ENCODE data around the gene TTLL10. TPM values are rescaled to one million over a fixed set of nuclear protein-coding genes. Genes with fewer than 3 reads are reported as not detected.

Gene TTLL10
- total RNA-seq, 1 donor from 2014 or later, result not detected

- TF ChIP-seq POLR2AphosphoS5 (IDR thresholded peaks at IDR 0.05; ENCODE audit: insufficient read depth in 1 of 2, low read depth in 1 of 2) (no peak), CTCF (IDR thresholded peaks at IDR 0.05) (no peak), POLR2A (IDR thresholded peaks at IDR 0.05) (no peak)
- intact Hi-C loops (cut with DNase I), result loop anchor here (10.0 kb wide), 1 partner anchor 114 kb away; no protein-coding TSS in a partner anchor
- peaks cover 7% of the 10 kb centered on the region for H3K27me3 ChIP-seq
These were observed 65.5 kb downstream of the TTLL10 start for GRCh38 chr1:1239227-1239613.

GRCh38 chr1:1239614-1240347 lies 66.1 kb downstream of the TTLL10 start:
- peaks cover 29% of the 10 kb centered on the region for H3K4me1 ChIP-seq
- H3K9me3 ChIP-seq, result no peaks in the 10 kb centered on the region
- peaks cover 7% of the 10 kb centered on the region for H3K27me3 ChIP-seq
- DNase-seq (ENCODE audit: extremely low spot score in 2 of 2), result no peak
- no peak overlapping the region for H3K4me3 ChIP-seq
- intact Hi-C loops (cut with DNase I), result loop anchor here (10.0 kb wide), 1 partner anchor 115 kb away; no protein-coding TSS in a partner anchor
- H3K36me3 ChIP-seq, result no peaks in the 10 kb centered on the region
- no peak for TF ChIP-seq POLR2A (IDR thresholded peaks at IDR 0.05)
- no peak for TF ChIP-seq POLR2AphosphoS5 (IDR thresholded peaks at IDR 0.05; ENCODE audit: insufficient read depth in 1 of 2, low read depth in 1 of 2)
- TF ChIP-seq CTCF (IDR thresholded peaks at IDR 0.05), result no peak
- no peak overlapping the region for H3K27ac ChIP-seq

More at GRCh38 chr1:1239227-1239613, 65.5 kb downstream of the TTLL10 start:
- Histone ChIP-seq H3K36me3 (no peaks in the 10 kb centered on the region), H3K27ac (no peak overlapping the region), H3K9me3 (no peaks in the 10 kb centered on the region), H3K4me1 (peaks cover 29% of the 10 kb centered on the region), H3K4me3 (no peak overlapping the region)
- DNase-seq (ENCODE audit: extremely low spot score in 2 of 2), result no peak

GRCh38 chr1:1240348-1240732 lies 66.7 kb downstream of the TTLL10 start:
- H3K4me1 ChIP-seq, result peaks cover 29% of the 10 kb centered on the region
- DNase-seq (ENCODE audit: extremely low spot score in 2 of 2), result no peak
- TF ChIP-seq POLR2A (IDR thresholded peaks at IDR 0.05), result no peak
- no peak for TF ChIP-seq POLR2AphosphoS5 (IDR thresholded peaks at IDR 0.05; ENCODE audit: insufficient read depth in 1 of 2, low read depth in 1 of 2)
- TF ChIP-seq CTCF (IDR thresholded peaks at IDR 0.05), result no peak
- H3K27me3 ChIP-seq, result peaks cover 7% of the 10 kb centered on the region
- intact Hi-C loops (cut with DNase I), result no loop called here
- H3K4me3 ChIP-seq, result no peak overlapping the region
- no peaks in the 10 kb centered on the region for H3K9me3 ChIP-seq
- no peaks in the 10 kb centered on the region for H3K36me3 ChIP-seq
- no peak overlapping the region for H3K27ac ChIP-seq

- Histone ChIP-seq H3K4me1 (peaks cover 30% of the 10 kb centered on the region), H3K27me3 (peaks cover 7% of the 10 kb centered on the region), H3K36me3 (no peaks in the 10 kb centered on the region), H3K4me3 (no peak overlapping the region), H3K27ac (no peak overlapping the region), H3K9me3 (no peaks in the 10 kb centered on the region)
- no peak for TF ChIP-seq POLR2AphosphoS5 (IDR thresholded peaks at IDR 0.05; ENCODE audit: insufficient read depth in 1 of 2, low read depth in 1 of 2)
- no peak for DNase-seq (ENCODE audit: extremely low spot score in 2 of 2)
- intact Hi-C loops (cut with DNase I), result no loop called here
These were observed 67.3 kb downstream of the TTLL10 start for GRCh38 chr1:1240822-1241587.

- TF ChIP-seq CTCF (IDR thresholded peaks at IDR 0.05) (no peak), POLR2AphosphoS5 (IDR thresholded peaks at IDR 0.05; ENCODE audit: insufficient read depth in 1 of 2, low read depth in 1 of 2) (no peak), POLR2A (IDR thresholded peaks at IDR 0.05) (no peak)
These were observed 68.0 kb downstream of the TTLL10 start for GRCh38 chr1:1241588-1242219.

More at GRCh38 chr1:1241588-1242219, 68.0 kb downstream of the TTLL10 start:
- H3K27ac ChIP-seq, result no peak overlapping the region
- no peaks in the 10 kb centered on the region for H3K36me3 ChIP-seq
- no peaks in the 10 kb centered on the region for H3K9me3 ChIP-seq
- intact Hi-C loops (cut with DNase I), result no loop called here
- no peak overlapping the region for H3K4me3 ChIP-seq
- peaks cover 7% of the 10 kb centered on the region for H3K27me3 ChIP-seq
- no peak for DNase-seq (ENCODE audit: extremely low spot score in 2 of 2)
- peaks cover 34% of the 10 kb centered on the region for H3K4me1 ChIP-seq

All from vagina (tissue), 2 donors.